ENCODE results near the gene GAREM2. TPM values are rescaled to one million over a fixed set of nuclear protein-coding genes. Genes with fewer than 3 reads are reported as not detected.

GAREM2 gene
- polyA plus RNA-seq, 1 donor (not counting 4 experiments of a cell fraction or from before 2014, with no cell fraction given), result 0.03 TPM

DNA sequence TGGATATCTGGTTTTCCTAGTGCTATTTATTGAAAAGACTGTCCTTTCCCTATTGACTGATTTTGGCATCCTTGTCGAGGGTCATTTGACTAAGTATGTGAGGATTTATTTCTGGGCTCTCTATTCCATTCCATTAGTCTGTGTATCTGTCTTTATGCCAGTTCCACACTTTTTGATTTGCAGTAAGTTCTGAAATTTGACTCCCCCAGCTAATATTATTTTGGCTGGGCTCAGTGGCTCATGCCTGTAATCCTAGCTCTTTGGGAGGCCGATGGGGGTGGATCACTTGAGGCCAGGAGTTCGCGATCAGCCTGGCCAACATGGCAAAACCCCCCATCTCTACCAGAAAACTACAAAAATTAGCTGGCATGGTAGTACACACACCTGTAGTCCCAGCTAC, 46.8 kb upstream of the GAREM2 start:
- Histone ChIP-seq H3K27ac (ENCODE audit: control insufficient read depth, insufficient read depth, low read length) (no peak overlapping the region), H3K4me1 (ENCODE audit: control insufficient read depth, extremely low read depth, insufficient read depth, low read length) (no peaks in the 10 kb centered on the region), H2AFZ (ENCODE audit: control insufficient read depth, low read length) (no peak overlapping the region), H3K4me2 (ENCODE audit: control insufficient read depth, extremely low read depth, insufficient read depth, low read depth, low read length) (no peak overlapping the region), H3K79me2 (ENCODE audit: control insufficient read depth, insufficient read depth, low read length) (peaks cover 67% of the 10 kb centered on the region), H3K4me3 (ENCODE audit: control insufficient read depth in 2 of 3, extremely low read depth in 1 of 3, insufficient read depth in 2 of 3, low read depth in 1 of 3, low read length in 3 of 3) (no peak overlapping the region), H3K36me3 (ENCODE audit: control insufficient read depth in 2 of 2, extremely low read depth in 1 of 2, insufficient read depth in 2 of 2, low read length in 2 of 2) (peaks cover 5 to 10% of the 10 kb centered on the region in 2 experiments), H3K9me1 (ENCODE audit: control insufficient read depth, extremely low read depth, insufficient read depth, low read length) (no peaks in the 10 kb centered on the region), H3K9ac (ENCODE audit: control insufficient read depth, extremely low read depth, insufficient read depth, low read length) (no peak overlapping the region), H4K20me1 (ENCODE audit: control insufficient read depth, extremely low read depth, insufficient read depth, low read length) (no peaks in the 10 kb centered on the region), H3K9me3 (ENCODE audit: control insufficient read depth, low read depth, low read length) (no peaks in the 10 kb centered on the region), H3K27me3 (ENCODE audit: control insufficient read depth, extremely low read depth, insufficient read depth, low read length) (no peaks in the 10 kb centered on the region)
- dilution Hi-C loops (cut with MboI; ENCODE audit: extremely low pct_ligation_motif_present, low sequenced_read_pairs), result no loop called here
- DNase-seq (ENCODE audit: low read depth, low spot score) (no peak), FAIRE-seq (no peak)
- TF ChIP-seq, protein P1, sequence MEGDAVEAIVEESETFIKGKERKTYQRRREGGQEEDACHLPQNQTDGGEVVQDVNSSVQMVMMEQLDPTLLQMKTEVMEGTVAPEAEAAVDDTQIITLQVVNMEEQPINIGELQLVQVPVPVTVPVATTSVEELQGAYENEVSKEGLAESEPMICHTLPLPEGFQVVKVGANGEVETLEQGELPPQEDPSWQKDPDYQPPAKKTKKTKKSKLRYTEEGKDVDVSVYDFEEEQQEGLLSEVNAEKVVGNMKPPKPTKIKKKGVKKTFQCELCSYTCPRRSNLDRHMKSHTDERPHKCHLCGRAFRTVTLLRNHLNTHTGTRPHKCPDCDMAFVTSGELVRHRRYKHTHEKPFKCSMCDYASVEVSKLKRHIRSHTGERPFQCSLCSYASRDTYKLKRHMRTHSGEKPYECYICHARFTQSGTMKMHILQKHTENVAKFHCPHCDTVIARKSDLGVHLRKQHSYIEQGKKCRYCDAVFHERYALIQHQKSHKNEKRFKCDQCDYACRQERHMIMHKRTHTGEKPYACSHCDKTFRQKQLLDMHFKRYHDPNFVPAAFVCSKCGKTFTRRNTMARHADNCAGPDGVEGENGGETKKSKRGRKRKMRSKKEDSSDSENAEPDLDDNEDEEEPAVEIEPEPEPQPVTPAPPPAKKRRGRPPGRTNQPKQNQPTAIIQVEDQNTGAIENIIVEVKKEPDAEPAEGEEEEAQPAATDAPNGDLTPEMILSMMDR (optimal IDR thresholded peaks at IDR 0.05 in 1 of 3, IDR thresholded peaks at IDR 0.05 in 1 of 3, conservative IDR thresholded peaks at IDR 0.05 in 1 of 3; ENCODE audit: extremely low read depth in 1 of 3, insufficient read depth in 2 of 3, low read length in 3 of 3), result no peak
- TF ChIP-seq EZH2 (IDR thresholded peaks at IDR 0.05; ENCODE audit: low read length), result no peak

DNA sequence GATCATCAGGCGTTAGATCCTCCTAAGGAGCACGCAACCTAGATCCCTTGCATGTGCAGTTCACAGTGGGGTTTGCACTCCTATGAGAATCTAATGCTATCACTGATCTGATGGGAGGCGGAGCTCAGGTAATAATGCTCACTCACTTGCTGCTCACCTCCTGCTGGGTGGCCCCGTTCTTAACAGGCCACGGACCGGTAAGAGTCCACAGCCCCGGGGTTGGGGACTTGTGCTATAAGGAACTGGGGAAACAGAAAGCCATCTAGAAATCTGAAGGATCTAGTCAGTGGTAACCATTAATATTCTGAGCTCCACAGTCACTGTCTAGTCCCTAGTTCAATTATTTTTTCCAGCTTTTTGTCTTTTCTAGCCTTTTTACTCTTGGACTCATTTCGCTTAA, 44.7 kb upstream of the GAREM2 start:
- H2AFZ ChIP-seq (ENCODE audit: control insufficient read depth, low read length), result no peak overlapping the region
- no peak overlapping the region for H3K4me3 ChIP-seq (ENCODE audit: control insufficient read depth in 2 of 3, extremely low read depth in 1 of 3, insufficient read depth in 2 of 3, low read depth in 1 of 3, low read length in 3 of 3)
- H3K79me2 ChIP-seq (ENCODE audit: control insufficient read depth, insufficient read depth, low read length), result peaks cover 55% of the 10 kb centered on the region
- H4K20me1 ChIP-seq (ENCODE audit: control insufficient read depth, extremely low read depth, insufficient read depth, low read length), result peaks cover 5% of the 10 kb centered on the region
- no peak for DNase-seq (ENCODE audit: low read depth, low spot score)
- TF ChIP-seq, protein P1 (optimal IDR thresholded peaks at IDR 0.05 in 1 of 3, IDR thresholded peaks at IDR 0.05 in 1 of 3, conservative IDR thresholded peaks at IDR 0.05 in 1 of 3; ENCODE audit: extremely low read depth in 1 of 3, insufficient read depth in 2 of 3, low read length in 3 of 3), result no peak
- TF ChIP-seq EZH2 (IDR thresholded peaks at IDR 0.05; ENCODE audit: low read length), result no peak
- H3K9ac ChIP-seq (ENCODE audit: control insufficient read depth, extremely low read depth, insufficient read depth, low read length), result no peak overlapping the region
- H3K36me3 ChIP-seq (ENCODE audit: control insufficient read depth in 2 of 2, extremely low read depth in 1 of 2, insufficient read depth in 2 of 2, low read length in 2 of 2), result peaks cover 5 to 12% of the 10 kb centered on the region in 2 experiments
- no peak overlapping the region for H3K27ac ChIP-seq (ENCODE audit: control insufficient read depth, insufficient read depth, low read length)
- FAIRE-seq, result no peak
- H3K4me1 ChIP-seq (ENCODE audit: control insufficient read depth, extremely low read depth, insufficient read depth, low read length), result no peaks in the 10 kb centered on the region
- H3K9me1 ChIP-seq (ENCODE audit: control insufficient read depth, extremely low read depth, insufficient read depth, low read length), result no peaks in the 10 kb centered on the region
- H3K9me3 ChIP-seq (ENCODE audit: control insufficient read depth, low read depth, low read length), result no peaks in the 10 kb centered on the region
- H3K27me3 ChIP-seq (ENCODE audit: control insufficient read depth, extremely low read depth, insufficient read depth, low read length), result no peaks in the 10 kb centered on the region
- no peak overlapping the region for H3K4me2 ChIP-seq (ENCODE audit: control insufficient read depth, extremely low read depth, insufficient read depth, low read depth, low read length)
- dilution Hi-C loops (cut with MboI; ENCODE audit: extremely low pct_ligation_motif_present, low sequenced_read_pairs), result no loop called here
